HEK293 (cell line): ENCODE data around the gene SH3GLB2.

ENCODE experiments used
- CTCF ChIA-PET: fragments of 350-600 bp; formaldehyde crosslinking; extraction: SDS; loops from one replicate; lab custom pipeline; 2021; ENCODE audit warnings: antibody characterized with exemption; lab: Yijun Ruan, JAX
- POLR2A ChIA-PET: fragments of 300-600 bp; formaldehyde crosslinking; extraction: SDS; loops from one replicate; lab custom pipeline; 2020; ENCODE audit warnings: antibody characterized with exemption, inconsistent platforms; lab: Yijun Ruan, JAX
- H3K27ac ChIP-seq: fragments of 200-500 bp; sonication (Bioruptor generic); 2 replicates; pipeline ENCODE4 v1.5.1; 2014; ENCODE audit warnings: low read depth, low read length, control low read depth, inconsistent platforms; ENCODE audit errors: extremely low read depth
- H3K36me3 ChIP-seq, 2 experiments: fragments of 200-500 bp in 1 of 2; sonication (Bioruptor generic) in 1 of 2; 1 replicate in 1 of 2; 2 replicates in 1 of 2; pipeline ENCODE4 v1.5.1; 2014 to 2017; ENCODE audit warnings: inconsistent platforms in 2 of 2, low read length in 2 of 2; ENCODE audit not compliant: control insufficient read depth in 2 of 2, insufficient read depth in 1 of 2
- H3K4me1 ChIP-seq: fragments of 200-500 bp; sonication (Bioruptor generic); 2 replicates; pipeline ENCODE4 v1.5.1; 2014; ENCODE audit warnings: mild to moderate bottlenecking, low read length, inconsistent platforms; ENCODE audit not compliant: control insufficient read depth, insufficient read depth
- H3K4me3 ChIP-seq: 2 replicates; pipeline ENCODE4 v1.5.1; 2011; ENCODE audit warnings: low read depth, mild to moderate bottlenecking, control low read depth, low read length, moderate library complexity
- H3K9me3 ChIP-seq: fragments of 200-500 bp; sonication (Bioruptor generic); 2 replicates; pipeline ENCODE4 v1.5.1; 2014; ENCODE audit warnings: low read depth, low read length, inconsistent platforms; ENCODE audit not compliant: control insufficient read depth, insufficient read depth
- BCL11A ChIP-seq: fragments of 450-650 bp; formaldehyde crosslinking; IDR thresholded peaks from 2 replicates; pipeline ENCODE4 v1.5.1; 2016; ENCODE audit warnings: low read depth, missing biosample characterization, missing genetic modification characterization
- HOXA7 ChIP-seq: sonication (generic); formaldehyde crosslinking; IDR thresholded peaks from 2 replicates; pipeline ENCODE4 v1.8.1; 2022; ENCODE audit warnings: missing genetic modification reagents, borderline replicate concordance
- KLF1 ChIP-seq: fragments of 450-650 bp; formaldehyde crosslinking; IDR thresholded peaks from 2 replicates; pipeline ENCODE4 v1.5.1; 2016; ENCODE audit warnings: missing biosample characterization, missing genetic modification characterization
- OSR2 ChIP-seq: fragments of 450-650 bp; formaldehyde crosslinking; IDR thresholded peaks from 2 replicates; pipeline ENCODE4 v1.5.1; 2016; ENCODE audit warnings: missing biosample characterization, missing genetic modification characterization
- REST ChIP-seq: fragments of 450-650 bp; formaldehyde crosslinking; IDR thresholded peaks from 2 replicates; pipeline ENCODE4 v1.5.1; 2016; ENCODE audit warnings: missing biosample characterization, missing genetic modification characterization
- SALL2 ChIP-seq: fragments of 450-650 bp; formaldehyde crosslinking; IDR thresholded peaks from 2 replicates; pipeline ENCODE4 v1.5.0; 2017; ENCODE audit warnings: missing biosample characterization, mild to moderate bottlenecking, missing genetic modification characterization, borderline replicate concordance
- YY2 ChIP-seq: fragments of 450-650 bp; formaldehyde crosslinking; IDR thresholded peaks from 2 replicates; pipeline ENCODE4 v1.5.1; 2016; ENCODE audit warnings: missing biosample characterization, missing genetic modification characterization
- ZBTB49 ChIP-seq: fragments of 450-650 bp; formaldehyde crosslinking; IDR thresholded peaks from 2 replicates; pipeline ENCODE4 v1.5.1; 2016; ENCODE audit warnings: missing biosample characterization, missing genetic modification characterization, low read depth
- ZNF114 ChIP-seq: fragments of 450-650 bp; formaldehyde crosslinking; IDR thresholded peaks from 2 replicates; pipeline ENCODE4 v1.5.0; 2017; ENCODE audit warnings: missing biosample characterization, missing genetic modification characterization
- ZNF121 ChIP-seq: fragments of 450-650 bp; formaldehyde crosslinking; IDR thresholded peaks from 2 replicates; pipeline ENCODE4 v1.5.1; 2016; ENCODE audit warnings: missing biosample characterization, missing genetic modification characterization
- ZNF138 ChIP-seq: fragments of 450-650 bp; formaldehyde crosslinking; IDR thresholded peaks from 2 replicates; pipeline ENCODE4 v1.5.1; 2016; ENCODE audit warnings: missing biosample characterization, missing genetic modification characterization, borderline replicate concordance
- ZNF19 ChIP-seq: fragments of 450-650 bp; formaldehyde crosslinking; IDR thresholded peaks from 2 replicates; pipeline ENCODE4; 2016; ENCODE audit warnings: missing biosample characterization, missing genetic modification characterization, low read depth
- ZNF26 ChIP-seq: fragments of 450-650 bp; formaldehyde crosslinking; IDR thresholded peaks from 2 replicates; pipeline ENCODE4 v1.5.1; 2016; ENCODE audit warnings: missing biosample characterization, missing genetic modification characterization
- ZNF292 ChIP-seq: fragments of 450-650 bp; formaldehyde crosslinking; IDR thresholded peaks from 2 replicates; pipeline ENCODE4 v1.5.1; 2016; ENCODE audit warnings: low read depth, missing biosample characterization, missing genetic modification characterization, borderline replicate concordance
- ZNF501 ChIP-seq: fragments of 450-650 bp; formaldehyde crosslinking; IDR thresholded peaks from 2 replicates; pipeline ENCODE4 v1.5.1; 2016; ENCODE audit warnings: missing biosample characterization, missing genetic modification characterization
- ZNF518A ChIP-seq: fragments of 450-650 bp; formaldehyde crosslinking; conservative IDR thresholded peaks from 2 replicates; pipeline ENCODE4 v1.5.1; 2016; ENCODE audit warnings: low read depth, missing biosample characterization, missing genetic modification characterization
- ZNF585B ChIP-seq: fragments of 450-650 bp; formaldehyde crosslinking; IDR thresholded peaks from 2 replicates; pipeline ENCODE4 v1.5.1; 2016; ENCODE audit warnings: missing biosample characterization, missing genetic modification characterization
- ZNF610 ChIP-seq: fragments of 450-650 bp; formaldehyde crosslinking; IDR thresholded peaks from 2 replicates; pipeline ENCODE4 v1.5.1; 2016; ENCODE audit warnings: missing biosample characterization, missing genetic modification characterization, borderline replicate concordance
- ZNF623 ChIP-seq: fragments of 450-650 bp; formaldehyde crosslinking; IDR thresholded peaks from 2 replicates; pipeline ENCODE4 v1.5.1; 2016; ENCODE audit warnings: missing biosample characterization, missing genetic modification characterization
- ZNF658 ChIP-seq: fragments of 450-650 bp; formaldehyde crosslinking; IDR thresholded peaks from 2 replicates; pipeline ENCODE4; 2016; ENCODE audit warnings: missing biosample characterization, missing genetic modification characterization
- ZNF660 ChIP-seq: fragments of 450-650 bp; IDR thresholded peaks from 2 replicates; pipeline ENCODE4 v1.5.1; 2018; ENCODE audit warnings: missing biosample characterization, mild to moderate bottlenecking, missing genetic modification characterization
- ZNF664 ChIP-seq: fragments of 450-650 bp; formaldehyde crosslinking; IDR thresholded peaks from 2 replicates; pipeline ENCODE4 v1.5.1; 2016; ENCODE audit warnings: missing biosample characterization, missing genetic modification characterization
- ZNF707 ChIP-seq: fragments of 450-650 bp; formaldehyde crosslinking; IDR thresholded peaks from 2 replicates; pipeline ENCODE4 v1.5.1; 2016; ENCODE audit warnings: missing biosample characterization, missing genetic modification characterization
- ZNF777 ChIP-seq: fragments of 450-650 bp; formaldehyde crosslinking; IDR thresholded peaks from 2 replicates; pipeline ENCODE4 v1.5.1; 2017; ENCODE audit warnings: missing biosample characterization, missing genetic modification characterization, borderline replicate concordance

Gene SH3GLB2

GRCh38 chr9:128986671-128987070 lies 41.5 kb downstream of the SH3GLB2 start:
- no peak for TF ChIP-seq ZNF138 (tag by site-specific recombination)
- TF ChIP-seq ZBTB49 = no peak
- no peak for TF ChIP-seq ZNF121 (tag by site-specific recombination)
- TF ChIP-seq ZNF585B (tag by site-specific recombination) = no peak
- no peak for TF ChIP-seq ZNF19 (tag by site-specific recombination)
- TF ChIP-seq ZNF707 (tag by site-specific recombination) = no peak
- no peak for TF ChIP-seq ZNF623 (tag by site-specific recombination)
- no peak for TF ChIP-seq KLF1 (tag by site-specific recombination)
- no peak for TF ChIP-seq ZNF610 (tag by site-specific recombination)
- TF ChIP-seq ZNF501 (tag by site-specific recombination) = no peak
- no peak overlapping the region for H3K4me3 ChIP-seq
- H3K36me3 ChIP-seq = peaks cover 42 to 80% of the 10 kb centered on the region in 2 experiments
- no peak overlapping the region for H3K27ac ChIP-seq
- ChIA-PET POLR2A (no interaction called here), CTCF (interaction anchor here (0.6 to 1.7 kb wide), 4 partner anchors 18 to 36 kb away, joined by 3 to 6 read pairs (median 3); no protein-coding TSS in a partner anchor)
- no peaks in the 10 kb centered on the region for H3K4me1 ChIP-seq
- no peaks in the 10 kb centered on the region for H3K9me3 ChIP-seq

- POLR2A ChIA-PET = no interaction called here
- CTCF ChIA-PET = interaction anchor here (2.5 kb wide), 1 partner anchor 23 kb away, joined by 13 read pairs; no protein-coding TSS in a partner anchor
- H3K9me3 ChIP-seq = no peaks in the 10 kb centered on the region
- peaks cover 40 to 89% of the 10 kb centered on the region in 2 experiments for H3K36me3 ChIP-seq
- H3K27ac ChIP-seq = no peak overlapping the region
- no peak overlapping the region for H3K4me3 ChIP-seq
- H3K4me1 ChIP-seq = no peaks in the 10 kb centered on the region
- TF ChIP-seq ZNF26 (tag by site-specific recombination) (no peak), ZNF292 (tag by site-specific recombination) (no peak), ZNF664 (no peak), ZNF660 (no peak), YY2 (tag by site-specific recombination) (no peak), ZNF518A (tag by site-specific recombination) (no peak), BCL11A (tag by site-specific recombination) (no peak), OSR2 (tag by site-specific recombination) (no peak), HOXA7 (CRISPR knock-in tag) (no peak), ZNF114 (tag by site-specific recombination) (no peak), REST (tag by site-specific recombination) (no peak), ZNF777 (tag by site-specific recombination) (no peak), ZNF658 (no peak), SALL2 (tag by site-specific recombination) (no peak)
These were observed 44.6 kb downstream of the SH3GLB2 start for GRCh38 chr9:128983536-128983935.
